T-helper 22 cell (primary cell): ENCODE data around the gene NKX1-2.

Source experiments
- DNase-seq: peaks from one replicate; pipeline ENCODE4 v3.0.0-alpha.2; 2020; ENCODE audit warnings: low read depth

NKX1-2 gene

DNA sequence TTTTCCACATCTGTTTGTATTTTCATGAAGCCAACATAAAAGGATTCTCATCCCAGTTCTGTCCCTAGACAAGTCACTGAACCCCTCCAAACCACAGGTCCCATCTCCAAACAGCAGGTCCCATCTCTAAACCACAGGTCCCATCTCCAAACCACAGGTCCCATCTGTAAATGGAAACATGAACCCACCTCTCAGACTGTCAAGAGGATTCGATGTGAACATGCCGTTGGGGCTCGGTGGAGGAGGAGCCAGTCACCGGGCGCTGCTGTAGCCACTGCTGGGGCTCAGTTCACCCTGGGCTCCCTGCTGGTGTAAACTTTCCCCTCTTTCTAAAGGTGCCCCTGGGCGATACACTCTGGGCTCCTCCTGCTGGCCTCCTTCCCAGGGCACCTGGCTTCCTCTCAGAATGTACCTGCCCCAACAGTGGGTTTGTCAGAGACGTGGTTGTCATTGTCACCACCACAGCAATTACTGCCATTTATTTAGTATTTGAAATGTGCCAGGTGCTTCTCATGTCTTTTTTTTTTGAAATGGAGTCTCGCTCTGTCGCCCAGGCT, 24.8 kb upstream of the NKX1-2 start:
- DNase-seq, result no peak

DNA sequence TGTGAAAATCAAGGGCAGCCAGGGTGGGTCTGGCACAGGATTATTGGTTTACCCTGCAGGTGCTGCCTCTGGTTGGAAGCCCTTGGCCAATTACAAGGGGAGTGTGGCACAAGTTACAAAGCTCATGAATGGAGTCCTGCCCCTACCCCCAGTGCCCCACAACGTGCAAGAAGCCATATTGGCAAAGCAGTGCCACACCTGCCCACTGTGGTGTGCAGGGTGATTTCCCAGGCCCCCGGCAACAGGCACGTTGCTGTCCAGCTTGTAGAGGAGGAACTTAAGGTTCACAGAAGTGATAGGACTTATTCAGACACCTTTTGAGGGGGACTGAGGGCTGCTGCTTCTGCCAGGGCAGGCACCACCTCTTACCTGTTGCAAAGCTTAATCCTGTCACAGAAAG, 23.2 kb upstream of the NKX1-2 start:
- no peak for DNase-seq

DNA sequence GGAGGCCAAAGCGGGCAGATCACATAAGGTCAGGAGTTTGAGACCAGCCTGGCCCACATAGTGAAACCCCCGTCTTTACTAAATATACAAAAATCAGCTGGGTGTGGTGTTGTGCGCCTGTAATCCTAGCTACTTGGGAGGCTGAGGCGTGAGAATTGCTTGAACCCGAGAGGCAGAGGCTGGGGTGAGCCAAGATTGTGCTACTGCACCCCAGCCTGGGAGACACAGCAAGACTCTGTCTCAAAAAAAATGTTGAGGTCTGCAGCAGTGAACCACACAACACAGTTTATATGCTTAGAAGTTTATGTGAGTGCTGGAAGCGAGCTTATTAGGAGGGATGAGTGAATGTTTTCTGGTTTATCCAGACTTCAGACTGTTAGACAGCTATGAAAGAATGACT, 22.2 kb upstream of the NKX1-2 start:
- no peak for DNase-seq

DNA sequence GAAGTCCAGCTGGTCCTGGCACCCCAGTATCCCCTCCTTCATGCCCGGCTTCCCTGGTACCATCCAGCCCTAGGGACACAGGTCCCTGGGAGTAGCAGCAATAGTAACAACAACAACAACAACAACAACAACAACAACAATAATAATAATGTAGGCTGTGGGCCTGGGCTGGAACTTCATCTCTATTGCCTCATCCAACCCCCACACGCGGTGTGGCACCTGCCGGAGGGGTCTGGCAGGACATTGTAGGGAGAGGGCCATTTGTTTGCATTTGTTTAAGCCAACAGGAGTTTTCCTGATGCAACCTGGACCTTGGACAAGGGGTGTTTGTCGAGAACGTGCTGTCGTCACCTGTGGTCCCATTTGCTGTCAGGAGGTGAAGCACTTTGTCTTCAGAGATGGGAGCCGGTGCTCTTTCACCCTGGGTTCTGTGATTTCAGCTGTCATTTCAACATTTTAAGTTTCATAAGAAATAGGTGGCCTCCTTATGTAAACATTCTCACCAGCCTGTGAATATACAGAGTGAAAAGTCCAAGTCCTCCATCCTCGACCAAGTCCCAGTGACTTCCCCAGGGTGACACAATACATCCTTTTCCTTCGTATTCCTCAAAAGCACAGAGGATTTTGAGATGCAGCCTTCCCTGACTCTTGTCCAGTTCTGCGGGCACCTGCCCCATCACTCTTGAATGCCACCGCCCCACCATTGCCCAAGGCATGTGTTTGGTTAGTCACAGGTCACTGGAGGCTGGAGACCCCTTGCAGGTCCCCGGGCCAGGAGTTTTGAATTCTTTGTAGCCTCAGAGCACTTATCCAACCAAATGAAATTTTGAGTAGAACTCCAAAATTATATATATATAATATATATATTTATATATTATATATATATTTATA, 21.0 kb upstream of the NKX1-2 start:
- DNase-seq, result no peak

DNA sequence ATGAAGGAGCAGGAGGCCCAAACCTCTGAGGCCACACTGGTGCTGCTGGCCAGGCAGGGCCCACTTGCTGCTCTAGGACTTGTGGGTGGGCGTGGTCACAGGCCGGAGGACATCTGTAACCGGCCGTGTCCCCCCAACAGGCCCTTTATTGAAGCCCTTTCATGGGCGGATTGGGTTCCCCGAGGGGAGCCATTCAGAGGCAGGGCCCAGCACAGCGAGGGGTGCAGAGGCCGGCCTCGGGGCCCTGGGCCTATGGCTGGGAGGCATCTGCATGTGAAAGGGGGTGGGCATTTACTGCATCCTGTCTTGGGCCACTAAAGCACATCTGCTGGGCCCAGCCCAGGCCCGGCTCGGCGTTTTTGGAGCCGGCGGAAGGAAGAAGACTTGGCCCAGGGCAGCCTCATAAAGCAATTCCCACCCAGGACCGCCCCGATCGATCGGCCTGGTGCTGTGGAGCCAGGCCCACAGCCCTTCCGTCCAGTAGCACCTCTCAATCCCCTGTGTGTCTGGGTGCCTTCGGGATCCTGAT, 20.2 kb upstream of the NKX1-2 start:
- DNase-seq, result no peak

DNA sequence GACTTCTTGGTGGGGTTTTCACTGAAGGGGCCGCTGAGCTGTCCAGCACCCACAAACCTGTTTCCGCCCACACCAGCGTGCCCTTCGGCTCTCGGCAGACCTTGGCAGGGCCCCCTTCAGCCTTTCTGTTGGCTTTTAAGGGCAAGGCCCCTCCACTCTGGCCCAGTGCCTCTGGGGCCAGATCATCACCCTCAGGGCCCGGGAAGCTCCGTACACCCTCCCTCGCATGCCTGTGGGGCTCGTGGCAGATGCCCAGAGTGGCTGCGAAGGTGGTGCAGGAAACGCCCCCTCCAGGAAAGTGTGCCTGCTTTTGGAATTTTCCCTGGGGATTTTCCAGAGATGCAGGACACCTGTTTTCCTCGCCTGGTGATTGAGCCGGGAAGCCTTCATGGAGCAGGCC, 18.8 kb upstream of the NKX1-2 start:
- DNase-seq, result no peak

DNA sequence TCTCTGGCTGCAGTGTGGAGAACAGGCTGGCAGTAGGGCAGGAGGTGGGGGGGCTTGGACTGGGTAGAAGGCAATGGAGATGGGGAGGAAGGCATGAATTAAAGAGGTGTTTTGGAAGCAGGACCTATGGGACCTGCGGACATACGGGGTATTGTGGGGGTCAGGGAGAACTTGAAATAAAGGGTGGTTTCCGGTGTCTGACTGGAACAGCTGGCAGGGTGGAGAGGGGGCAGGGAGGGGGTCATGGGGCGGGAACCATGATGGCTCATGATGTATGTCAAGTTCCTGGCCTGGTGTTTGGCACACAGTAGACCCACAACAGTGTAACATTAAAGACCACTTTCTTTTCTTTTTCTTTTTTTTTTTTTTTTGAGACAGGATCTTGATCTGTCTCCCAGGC, 17.3 kb upstream of the NKX1-2 start:
- DNase-seq, result no peak

DNA sequence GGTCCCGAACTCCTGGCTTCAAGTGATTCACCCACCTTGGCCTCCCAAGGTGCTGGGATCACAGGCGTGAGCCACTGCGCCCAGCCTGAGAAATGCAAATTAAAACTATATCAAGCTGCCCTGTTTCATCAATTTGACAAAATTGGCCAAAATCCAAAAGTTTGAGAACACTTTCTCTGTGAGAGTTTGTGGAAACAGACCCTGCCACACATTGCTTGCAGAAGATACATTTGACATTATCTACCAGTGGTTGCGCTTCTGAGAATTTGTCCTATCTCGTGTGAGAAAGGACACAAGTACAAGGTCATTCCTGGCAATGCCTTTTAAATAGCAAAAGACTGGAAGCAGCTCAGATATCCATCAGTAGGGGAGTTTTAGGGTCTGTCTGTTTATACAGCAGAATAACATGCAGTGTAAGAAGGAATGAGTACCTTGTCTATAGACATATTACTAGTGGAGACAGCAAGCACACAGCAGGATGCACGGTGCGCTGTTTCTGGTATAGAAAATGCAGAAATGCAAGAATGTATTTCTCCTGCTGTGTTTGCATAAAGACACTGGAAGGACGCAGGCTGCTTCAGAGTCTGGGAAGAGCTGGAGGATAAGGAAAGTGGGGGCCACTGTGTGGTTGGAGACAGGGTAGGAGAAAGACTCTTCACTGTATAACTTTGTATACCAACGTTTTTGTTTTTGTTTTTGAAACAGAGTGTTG, 16.1 kb upstream of the NKX1-2 start:
- DNase-seq, result no peak

DNA sequence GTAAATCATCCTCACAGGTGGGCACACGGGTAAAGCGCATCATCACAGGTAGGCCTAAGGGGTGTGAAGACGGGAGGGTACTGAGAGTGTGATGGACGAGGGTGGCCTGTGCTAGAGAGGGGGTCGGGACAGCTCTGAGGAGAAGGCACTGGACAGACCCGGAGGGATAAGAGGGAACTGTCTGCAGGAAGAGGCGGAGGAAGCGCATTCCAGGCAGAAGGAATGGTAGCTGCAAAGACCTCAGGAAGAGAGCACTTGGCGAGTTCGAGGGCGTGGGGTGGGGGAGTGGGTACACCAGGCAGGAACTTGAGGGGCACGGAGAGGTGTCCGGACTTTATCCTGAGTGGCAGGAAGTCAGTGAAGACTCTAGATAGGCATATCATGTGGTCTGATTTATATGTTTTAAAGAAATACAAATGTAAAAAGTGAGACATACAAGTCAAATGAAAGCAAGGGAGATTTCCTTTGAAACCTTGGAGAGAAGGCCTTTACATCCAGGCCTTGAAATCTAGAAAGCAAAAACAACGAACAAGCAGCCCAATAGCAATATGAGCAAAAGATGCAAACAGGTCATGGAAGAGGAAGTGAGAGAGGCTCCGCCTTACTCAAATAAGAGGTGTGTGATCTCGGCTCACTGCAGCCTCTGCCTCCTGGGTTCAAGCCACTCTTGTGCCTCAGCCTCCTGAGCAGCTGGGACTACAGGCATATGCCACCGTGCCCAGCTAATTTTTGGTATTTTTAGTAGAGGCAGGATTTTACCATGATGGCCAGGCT, 15.4 kb upstream of the NKX1-2 start:
- no peak for DNase-seq

DNA sequence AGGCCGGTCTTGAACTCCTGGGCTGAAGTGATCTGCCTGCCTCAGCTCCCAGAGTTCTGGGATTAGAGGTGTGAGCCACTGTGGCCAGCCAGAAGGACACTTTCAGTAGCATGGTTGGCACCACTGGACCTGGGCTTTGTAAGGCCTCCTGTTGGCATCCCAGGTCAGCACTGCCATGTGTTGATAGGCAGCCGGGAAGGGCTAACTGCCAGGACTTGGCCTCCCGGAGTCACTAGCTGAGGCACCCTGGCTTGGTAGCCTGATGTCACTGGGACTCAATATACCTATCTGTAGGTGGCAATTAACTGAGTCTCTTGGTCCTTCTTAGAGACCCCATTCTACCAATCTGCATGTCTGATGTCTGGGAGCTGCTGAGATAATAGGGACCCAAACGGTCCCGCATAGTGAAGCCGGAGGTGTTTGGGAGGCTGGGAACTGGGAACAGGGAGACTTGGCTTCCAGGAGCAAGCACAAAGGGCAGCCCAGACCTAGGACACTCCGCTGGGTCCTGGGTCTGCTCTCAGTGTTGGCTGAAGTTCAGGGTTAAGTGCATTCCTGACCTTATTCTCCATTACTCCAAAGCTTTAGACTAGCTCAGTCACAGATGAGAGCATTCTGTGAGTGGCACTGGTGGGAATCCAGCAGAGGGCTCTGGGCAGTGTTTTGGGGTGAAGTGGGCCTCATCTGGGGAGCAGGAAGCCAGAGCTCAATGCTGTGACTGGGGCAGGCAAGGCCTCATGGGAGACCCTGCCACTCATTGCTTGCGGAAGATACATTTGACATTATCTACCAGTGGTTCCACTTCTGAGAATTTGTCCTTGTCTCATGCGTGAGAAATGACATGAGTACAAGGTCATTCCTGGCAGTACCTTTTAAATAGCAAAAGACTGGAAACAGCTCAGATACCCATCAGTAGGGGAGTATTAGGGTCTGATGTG, 14.5 kb upstream of the NKX1-2 start:
- no peak for DNase-seq

DNA sequence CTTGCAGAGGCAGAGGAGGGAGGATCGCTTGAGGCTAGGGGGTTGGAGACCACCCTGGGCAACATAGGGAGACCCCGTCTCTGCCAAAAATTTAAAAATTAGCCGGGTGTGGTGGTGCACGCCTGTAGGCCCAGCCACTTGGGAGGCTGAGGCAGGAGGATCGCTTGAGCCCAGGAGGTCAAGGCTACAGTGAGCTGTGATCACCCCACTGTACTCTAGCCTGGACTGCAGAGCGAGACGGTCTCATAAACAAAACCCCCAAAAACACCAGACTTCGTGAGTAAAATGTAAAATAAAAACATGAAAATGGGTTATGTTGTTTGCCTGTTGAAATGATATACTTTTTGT, 12.5 kb upstream of the NKX1-2 start:
- DNase-seq, result no peak

DNA sequence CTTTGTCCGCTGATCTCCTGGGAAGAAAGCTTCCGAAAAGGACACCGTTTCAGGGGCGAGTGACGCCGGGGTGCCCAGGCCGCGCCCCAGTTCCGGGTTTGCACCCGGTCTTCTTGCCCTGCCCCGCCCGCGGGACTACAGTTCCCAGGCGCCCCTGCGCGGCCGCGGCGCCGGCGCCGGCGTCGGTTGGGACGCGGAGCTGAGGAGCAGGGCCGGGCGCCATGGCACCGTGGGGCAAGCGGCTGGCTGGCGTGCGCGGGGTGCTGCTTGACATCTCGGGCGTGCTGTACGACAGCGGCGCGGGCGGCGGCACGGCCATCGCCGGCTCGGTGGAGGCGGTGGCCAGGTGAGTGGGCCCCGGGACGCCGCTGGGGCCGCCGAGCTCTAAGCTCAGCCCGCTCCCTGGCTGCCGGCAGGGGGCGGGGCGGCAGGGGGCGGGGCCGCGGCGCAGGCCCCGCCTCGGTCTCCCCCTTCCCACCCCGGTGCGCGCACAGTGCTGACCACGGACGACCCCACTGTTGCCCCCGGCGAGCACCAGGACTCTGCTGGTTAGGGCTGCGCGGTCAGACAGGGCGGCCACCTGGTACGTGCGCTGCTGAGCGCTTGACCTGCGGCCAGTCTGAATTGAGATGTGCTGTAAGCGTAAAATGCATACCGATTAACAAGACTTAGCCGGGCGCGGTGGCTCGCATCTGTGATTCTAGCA, 12.0 kb upstream of the NKX1-2 start, which contains the start of gene LHPP:
Gene LHPP, plus strand, starts transcription at position 182 of the 706 bp plus-strand sequence. Its CDS starts 40 bp downstream, at position 222.
- peak; percentile 74 for DNase-seq

DNA sequence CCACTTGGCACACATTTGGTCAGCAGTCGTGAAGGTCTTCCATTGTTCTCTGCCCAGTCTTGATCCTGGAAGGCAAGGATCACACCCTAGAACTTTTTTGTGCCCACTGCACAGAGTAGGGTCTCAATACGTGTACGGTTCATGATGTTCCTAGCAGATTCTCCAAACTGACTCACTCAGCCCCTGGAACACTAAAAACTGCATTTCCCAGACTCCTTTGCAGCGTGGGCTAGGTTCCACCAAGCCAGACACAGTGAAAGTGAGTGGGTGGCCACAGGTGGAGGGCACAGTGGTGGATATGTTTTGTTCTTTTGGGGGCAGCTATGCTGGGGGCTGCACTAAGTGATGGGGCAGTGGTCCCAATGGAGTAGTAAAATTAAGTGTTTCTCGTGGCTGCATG, 10.3 kb upstream of the NKX1-2 start:
- DNase-seq, result no peak

DNA sequence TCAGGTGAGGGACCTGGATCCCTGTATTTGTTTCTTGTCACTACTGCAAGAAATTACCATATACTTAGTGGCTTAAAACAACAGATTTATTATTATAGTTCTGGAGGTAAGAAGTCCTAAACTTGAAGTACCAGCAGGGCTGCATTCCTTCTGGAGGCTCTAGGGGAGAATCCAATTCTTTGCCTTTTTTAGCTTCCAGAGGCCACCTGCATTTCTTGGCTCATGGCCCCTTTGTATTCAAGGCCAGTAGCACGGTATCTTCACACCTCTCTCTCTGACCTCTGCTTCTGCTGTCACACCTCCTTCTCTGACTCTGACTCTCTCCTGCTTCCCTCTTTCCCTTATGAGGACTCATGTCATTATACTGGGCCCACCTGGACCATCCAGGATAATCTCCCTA, 9.6 kb upstream of the NKX1-2 start:
- DNase-seq, result no peak

DNA sequence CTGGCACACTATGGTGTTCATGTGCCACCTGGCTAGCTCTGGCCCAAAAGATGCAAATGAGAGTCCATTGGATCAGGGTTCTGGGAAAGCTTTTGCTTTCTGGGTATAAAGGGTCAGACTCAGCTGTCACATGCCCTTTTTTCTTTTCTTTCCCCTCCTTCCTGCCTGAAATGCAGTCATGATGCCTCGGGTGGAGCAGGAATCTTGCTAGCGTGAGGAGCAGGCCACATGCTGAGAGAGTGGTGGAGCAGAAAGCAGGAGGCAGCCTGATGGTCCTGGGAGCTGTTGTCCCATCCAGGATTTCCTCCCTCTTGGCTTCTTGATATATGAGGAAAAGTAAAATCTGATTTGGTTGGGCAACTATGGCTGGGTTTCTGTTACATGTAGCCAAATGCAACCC, 9.1 kb upstream of the NKX1-2 start:
- DNase-seq, result no peak

DNA sequence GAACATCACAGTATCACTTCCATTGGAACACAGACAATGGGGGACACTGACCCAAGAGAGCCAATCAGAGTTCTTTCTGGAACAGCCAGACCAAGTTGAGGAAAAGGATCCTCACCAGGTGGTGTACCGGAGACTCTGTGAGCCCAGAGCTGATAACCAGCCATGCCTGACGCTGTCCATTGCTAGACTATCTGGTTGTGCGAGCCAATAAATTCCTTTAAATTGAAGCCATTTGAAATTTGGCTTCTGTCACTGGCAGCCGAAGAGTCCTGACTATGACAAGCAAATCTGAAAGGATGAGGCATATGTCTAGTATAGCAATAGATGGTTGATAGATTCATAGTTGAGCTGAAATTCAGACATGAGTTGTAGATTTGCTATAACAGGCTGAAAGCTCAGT, 8.6 kb upstream of the NKX1-2 start:
- DNase-seq, result no peak

DNA sequence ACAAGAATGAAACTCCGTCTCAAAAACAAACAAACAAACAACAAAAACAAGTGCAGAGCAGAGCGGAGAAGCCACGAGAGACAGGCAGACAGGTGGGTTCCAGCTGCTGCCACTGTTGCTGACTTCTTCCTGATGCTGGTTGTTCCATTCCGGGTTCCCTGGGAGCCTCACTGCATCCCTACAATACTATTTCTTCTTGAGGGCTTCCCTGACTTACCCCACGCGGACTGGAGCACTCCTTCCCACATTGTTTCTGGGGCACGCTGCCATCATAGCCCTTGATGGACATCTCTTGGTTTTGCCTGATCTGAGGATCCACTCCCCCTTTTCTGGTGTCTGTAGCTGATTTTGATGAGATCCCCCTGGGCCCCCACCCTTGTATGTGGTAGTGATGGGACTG, 5.6 kb upstream of the NKX1-2 start:
- no peak for DNase-seq

DNA sequence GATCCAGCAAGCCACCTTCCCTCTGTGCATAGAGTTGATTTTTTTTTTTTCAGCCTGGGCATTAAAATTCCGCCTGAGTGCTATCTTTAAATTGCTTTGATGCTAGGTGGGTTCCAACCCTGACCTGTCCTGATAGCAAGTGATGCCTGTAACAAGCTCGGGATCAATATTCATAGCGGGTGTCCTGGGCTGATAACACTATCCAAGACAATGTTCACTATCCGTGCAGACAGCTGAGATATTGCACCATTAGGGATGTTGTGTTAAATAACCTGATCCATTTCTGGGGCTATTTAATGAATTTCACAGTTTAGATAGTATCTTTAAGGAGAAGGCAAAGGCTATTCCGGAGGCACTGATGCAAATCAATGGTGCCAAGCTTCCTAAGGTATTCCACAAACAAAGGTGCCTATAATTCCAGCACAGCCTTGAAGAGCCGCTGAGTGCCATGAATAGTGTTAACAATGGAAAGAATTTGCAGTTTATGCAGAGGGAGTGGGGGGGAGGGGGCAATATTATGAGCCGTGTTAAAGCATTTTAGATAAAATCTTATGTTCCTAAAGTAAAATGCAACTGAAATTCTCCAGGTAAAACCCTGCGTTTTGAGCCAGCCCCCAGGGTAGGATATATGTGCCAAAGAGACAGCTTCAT, 4.2 kb upstream of the NKX1-2 start:
- DNase-seq, result no peak

DNA sequence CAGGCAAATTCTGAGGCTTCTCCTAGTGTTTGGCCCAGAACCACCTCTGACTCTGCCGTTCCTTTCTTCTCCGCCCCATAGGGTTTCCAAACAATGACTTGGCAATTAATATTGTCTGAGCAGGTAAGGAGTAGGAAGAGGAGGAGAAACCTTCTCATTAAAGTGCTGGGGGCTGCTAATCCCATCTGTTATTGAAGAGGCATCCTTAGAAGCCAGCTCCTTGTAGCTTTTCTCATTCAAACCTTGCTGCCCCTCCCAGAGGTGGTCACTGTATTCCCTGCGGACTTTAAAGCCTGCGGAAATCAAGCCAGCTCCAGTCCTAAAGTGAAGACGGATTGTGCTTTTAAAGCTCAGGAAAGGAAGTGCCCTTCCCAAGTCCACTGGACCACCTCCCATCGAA, 1.4 kb upstream of the NKX1-2 start:
- no peak for DNase-seq

DNA sequence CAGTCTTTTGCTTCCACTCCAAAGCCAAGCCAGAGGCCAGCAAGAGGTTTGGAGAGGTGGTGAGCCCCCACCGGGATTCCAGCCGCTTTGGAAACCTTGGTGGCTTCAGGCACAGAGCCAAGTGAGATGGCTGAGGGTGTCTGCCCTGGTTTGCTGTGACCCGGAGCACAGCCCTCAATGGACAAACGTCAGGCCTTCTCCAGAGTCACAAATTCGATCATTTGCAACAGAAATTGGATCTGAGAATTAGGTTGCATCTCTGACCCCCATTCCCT, 885 bp upstream of the NKX1-2 start:
- no peak for DNase-seq
